SK-N-MC (cell line): ENCODE results near the gene SRR.

ENCODE experiments used
- EZH2 ChIP-seq: fragments of 200-600 bp; sonication (generic); IDR thresholded peaks from one replicate; pipeline ENCODE4 v1.6.1; 2017; ENCODE audit warnings: antibody characterized with exemption
- FOXP2 ChIP-seq: optimal IDR thresholded peaks from 2 replicates; pipeline ENCODE3; 2011; ENCODE audit warnings: mild to moderate bottlenecking, moderate library complexity; ENCODE audit not compliant: insufficient read depth; ENCODE audit errors: extremely low read length, control extremely low read depth

DNA sequence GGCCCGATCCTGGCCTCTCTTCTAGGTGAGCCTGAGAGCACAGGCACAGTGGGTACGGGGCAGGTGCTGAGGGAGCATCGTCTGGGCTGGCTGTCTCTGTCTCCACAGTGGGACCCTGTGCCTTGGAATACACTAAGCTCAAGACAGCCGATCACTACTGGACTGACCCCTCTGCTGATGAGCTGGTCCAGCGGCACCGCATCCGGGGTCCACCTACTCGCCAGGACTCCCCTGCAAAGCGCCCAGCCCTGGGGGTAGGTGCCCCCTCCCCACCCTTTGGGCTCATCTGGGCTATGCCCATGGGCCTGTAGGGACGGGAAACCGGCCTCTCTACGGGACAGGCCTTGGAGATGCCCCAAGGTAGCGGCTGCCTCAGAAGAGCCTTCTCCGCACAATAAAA is 59.1 kb downstream of the SRR start:
- TF ChIP-seq EZH2 = no peak
- TF ChIP-seq FOXP2 = no peak
